OCI-LY7 (cell line): ENCODE results near the gene CHCHD1.

Experiments
- CTCF ChIP-seq: fragments of 200-600 bp; sonication (generic); conservative IDR thresholded peaks from 2 replicates; pipeline ENCODE4 v1.5.1; 2014; ENCODE audit warnings: mild to moderate bottlenecking, antibody characterized with exemption, low read length, moderate library complexity, mixed read lengths
- EZH2phosphoT487 ChIP-seq: fragments of 200-600 bp; sonication (generic); IDR thresholded peaks from 2 replicates; pipeline ENCODE4 v1.6.1; 2018; ENCODE audit warnings: low read depth, borderline replicate concordance, mild to moderate bottlenecking, mixed run types, antibody characterized with exemption, low read length, moderate library complexity, mixed read lengths

DNA sequence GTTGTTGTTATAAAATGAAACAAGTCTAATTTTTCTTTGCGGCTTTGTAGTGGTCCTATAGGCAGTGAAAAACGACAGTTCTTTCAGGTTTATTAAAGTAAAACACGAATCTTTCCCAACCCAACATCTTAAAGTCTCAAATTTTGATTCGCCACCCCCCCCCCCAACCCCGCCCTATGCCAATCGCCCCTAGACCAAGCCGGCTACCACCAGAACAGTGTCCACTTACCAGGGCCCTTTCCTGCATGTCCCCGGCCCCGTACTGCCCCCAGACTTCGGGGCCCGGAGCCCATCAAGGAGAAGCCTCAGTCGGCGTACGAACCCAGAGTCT is 335 bp upstream of the CHCHD1 start:
- TF ChIP-seq CTCF (no peak), EZH2phosphoT487 (no peak)
